Spleen (tissue), 11 donors: ENCODE results near the gene LRMDA. TPM values are rescaled to one million over a fixed set of nuclear protein-coding genes. Genes with fewer than 3 reads are reported as not detected.
A peak's percentile ranks its signal among the peaks of the same experiment; 100 is the strongest.

Experiments used
- DNase-seq: peaks from one replicate; pipeline ENCODE4 v3.0.0-alpha.2; 2020
- H3K27ac ChIP-seq, 8 donors: fragments of 200-600 bp; sonication (generic) in 7 of 8; 1 replicate in 4 of 8; 2 replicates in 4 of 8; pipeline versions ENCODE4 v1.5.0 to v1.8.0; 2016 to 2021; ENCODE audit warnings: inconsistent platforms in 4 of 8, mild to moderate bottlenecking in 4 of 8, moderate library complexity in 1 of 8
- H3K27me3 ChIP-seq, 7 donors: fragments of 200-600 bp; sonication (generic) in 6 of 7; replicated peaks in 1 of 7; 1 replicate in 4 of 7; 2 replicates in 3 of 7; pipeline versions ENCODE4 v1.5.0 to v1.8.0; 2016 to 2021; ENCODE audit warnings: inconsistent platforms in 3 of 7, mild to moderate bottlenecking in 1 of 7
- H3K36me3 ChIP-seq, 6 donors: fragments of 200-600 bp; sonication (generic) in 5 of 6; 1 replicate in 4 of 6; 2 replicates in 2 of 6; pipeline versions ENCODE4 v1.5.0 to v1.8.0; 2016 to 2021; ENCODE audit warnings: inconsistent platforms in 2 of 6
- H3K4me1 ChIP-seq, 6 donors: fragments of 200-600 bp; sonication (generic) in 5 of 6; 1 replicate in 3 of 6; 2 replicates in 3 of 6; pipeline versions ENCODE4 v1.5.0 to v1.8.0; 2016 to 2021; ENCODE audit warnings: inconsistent platforms in 3 of 6
- H3K4me3 ChIP-seq, 8 donors: fragments of 200-600 bp; sonication (generic) in 7 of 8; 1 replicate in 4 of 8; 2 replicates in 4 of 8; pipeline versions ENCODE4 v1.5.0 to v1.8.0; 2016 to 2021; ENCODE audit warnings: inconsistent platforms in 4 of 8, mild to moderate bottlenecking in 4 of 8, moderate library complexity in 2 of 8
- H3K9me3 ChIP-seq, 8 donors: fragments of 200-600 bp; sonication (generic) in 7 of 8; 1 replicate in 4 of 8; 2 replicates in 4 of 8; pipeline versions ENCODE4 v1.5.0 to v1.8.0; 2016 to 2021; ENCODE audit warnings: inconsistent platforms in 4 of 8
- CTCF ChIP-seq, 11 experiments: fragments of 200-600 bp in 7 of 11; fragments of 450-650 bp in 4 of 11; sonication (generic) in 4 of 11; IDR thresholded peaks in 8 of 11; conservative IDR thresholded peaks in 3 of 11; 1 replicate in 7 of 11; 2 replicates in 4 of 11; pipeline versions ENCODE4 v1.4.0 to v1.8.0; 2016 to 2021; ENCODE audit warnings: antibody characterized with exemption in 11 of 11, inconsistent platforms in 4 of 11, mild to moderate bottlenecking in 1 of 11
- POLR2A ChIP-seq, 3 donors: fragments of 450-650 bp; IDR thresholded peaks; one replicate each; pipeline ENCODE4 v1.5.1; 2017; ENCODE audit warnings: antibody characterized with exemption in 3 of 3, mild to moderate bottlenecking in 1 of 3
- POLR2AphosphoS5 ChIP-seq, 3 donors: sonication (generic); formaldehyde crosslinking; IDR thresholded peaks; one replicate each; pipeline ENCODE4 v1.5.1; 2017; ENCODE audit warnings: antibody characterized with exemption in 3 of 3
- WGBS, 5 donors: extraction: QIAGEN DNeasy Blood & Tissue Kit in 3 of 5; methylation state at CpG; one replicate each; pipeline versions ENCODE4 v1.1.5 to v1.1.7; 2013 to 2018; 5-methylcytosine and 5-hydroxymethylcytosine counted together
- intact Hi-C: fragments of 100-400 bp; cut with DNase I; formaldehyde crosslinking; loops from one replicate; pipeline ENCODE4 v1.15.0; 2023; ENCODE audit warnings: low total_unique reads
- polyA plus RNA-seq, 3 donors: library from polyadenylated mRNA; stranded (reverse); fragments of 200-250 nt; gene quantifications; one replicate each; pipeline ENCODE4 v1.2.1, GENCODE V29; 2013
- total RNA-seq, 7 donors: library from RNA; depleted of rRNA in 3 of 7; stranded (reverse); fragments of >200 nt in 3 of 7; fragmentation: NEBNext Ultra II Directional in 4 of 7; extraction: Animal tissue kit (Norgen Biotek cat#: 25700) in 4 of 7; gene quantifications; one replicate each; pipeline versions ENCODE4 v1.1.0 to v1.2.1, GENCODE V29; 2016 to 2021
- donor health status: healthy with polysubstance abuse.
- donor health status: DM: no; HTN: no; CAD: no; lungs with moderate emphysema.
- donor health status: DM: no; HTN: no; CAD: no.
- donor health status: Bipolar disorder and iron deficiency.
- donor health status: healthy.
- donor health status: DM: no; HTN: no; CAD: no.
- donor health status: DM: yes; HTN: yes; CAD: no.

The LRMDA gene
- total and polyA plus RNA-seq, 10 donors: 7.3 to 46.6 (median 28.2) TPM

- TF ChIP-seq POLR2AphosphoS5 (IDR thresholded peaks at IDR 0.05) (no peak), POLR2A (IDR thresholded peaks at IDR 0.05) (no peak), CTCF (IDR thresholded peaks at IDR 0.05 in 8 of 11, conservative IDR thresholded peaks at IDR 0.05 in 3 of 11) (no peak)
- no peak overlapping the region for H3K4me3 ChIP-seq
- no peaks in the 10 kb centered on the region for H3K9me3 ChIP-seq
- DNase-seq: no peak
- H3K27ac ChIP-seq: peak overlapping the region in 1 of 8 donors; percentile 37
- H3K27me3 ChIP-seq: no peaks in the 10 kb centered on the region
- 36 to 69% (median 54%) methylated on average over 1 of the region's 1 CpG for WGBS, 5 donors
- H3K36me3 ChIP-seq: peaks cover 0 to 4% (median 0%) of the 10 kb centered on the region in 6 donors
- intact Hi-C loops: loop anchor here (10.0 kb wide), 1 partner anchor 415 kb away; no protein-coding TSS in a partner anchor
- H3K4me1 ChIP-seq: no peaks in the 10 kb centered on the region
Measured at GRCh38 chr10:76559892-76560220, 1128.4 kb downstream of the LRMDA start.

- peaks cover 0 to 4% (median 0%) of the 10 kb centered on the region in 6 donors for H3K36me3 ChIP-seq
- no peak overlapping the region for H3K27ac ChIP-seq
- WGBS, 5 donors: 77 to 88% (median 82%) methylated on average over 5 of the region's 5 CpGs
- no peak overlapping the region for H3K4me3 ChIP-seq
- TF ChIP-seq CTCF (IDR thresholded peaks at IDR 0.05 in 8 of 11, conservative IDR thresholded peaks at IDR 0.05 in 3 of 11) (no peak), POLR2AphosphoS5 (IDR thresholded peaks at IDR 0.05) (no peak), POLR2A (IDR thresholded peaks at IDR 0.05) (no peak)
- intact Hi-C loops: loop anchor here (10.0 kb wide), 1 partner anchor 414 kb away; no protein-coding TSS in a partner anchor
- H3K9me3 ChIP-seq: no peaks in the 10 kb centered on the region
- no peaks in the 10 kb centered on the region for H3K27me3 ChIP-seq
- no peaks in the 10 kb centered on the region for H3K4me1 ChIP-seq
- DNase-seq: no peak
Measured at GRCh38 chr10:76560338-76560737, 1128.9 kb downstream of the LRMDA start.

- no peak for DNase-seq
- no peaks in the 10 kb centered on the region for H3K9me3 ChIP-seq
- no peaks in the 10 kb centered on the region for H3K27me3 ChIP-seq
- H3K4me3 ChIP-seq: no peak overlapping the region
- H3K27ac ChIP-seq: no peak overlapping the region
- H3K36me3 ChIP-seq: no peaks in the 10 kb centered on the region
- intact Hi-C loops: loop anchor here (10.0 kb wide), 1 partner anchor 412 kb away; no protein-coding TSS in a partner anchor
- TF ChIP-seq CTCF (IDR thresholded peaks at IDR 0.05 in 8 of 11, conservative IDR thresholded peaks at IDR 0.05 in 3 of 11): no peak
- no peak for TF ChIP-seq POLR2A (IDR thresholded peaks at IDR 0.05)
- no peak for TF ChIP-seq POLR2AphosphoS5 (IDR thresholded peaks at IDR 0.05)
- no peaks in the 10 kb centered on the region for H3K4me1 ChIP-seq
Measured at GRCh38 chr10:76563286-76563685, 1131.9 kb downstream of the LRMDA start.

GRCh38 chr10:76572021-76572420, 1140.6 kb downstream of the LRMDA start:
- no peak overlapping the region for H3K4me3 ChIP-seq
- no peak overlapping the region for H3K27ac ChIP-seq
- no peak for DNase-seq
- intact Hi-C loops: no loop called here
- H3K9me3 ChIP-seq: peaks cover 0 to 16% (median 8%) of the 10 kb centered on the region in 8 donors
- no peaks in the 10 kb centered on the region for H3K27me3 ChIP-seq
- no peaks in the 10 kb centered on the region for H3K36me3 ChIP-seq
- 70 to 78% (median 75%) methylated on average over 1 of the region's 1 CpG for WGBS, 5 donors
- TF ChIP-seq POLR2AphosphoS5 (IDR thresholded peaks at IDR 0.05) (no peak), CTCF (IDR thresholded peaks at IDR 0.05 in 8 of 11, conservative IDR thresholded peaks at IDR 0.05 in 3 of 11) (no peak), POLR2A (IDR thresholded peaks at IDR 0.05) (no peak)
- no peaks in the 10 kb centered on the region for H3K4me1 ChIP-seq
